GM12874 (cell line): ENCODE measurements around the gene AGBL4.

ENCODE experiments used
- TF ChIP-seq, protein P1 (sequence below): IDR thresholded peaks from 2 replicates; pipeline ENCODE4 v1.5.1; 2011; ENCODE audit warnings: low read depth, mild to moderate bottlenecking, control low read depth, low read length, moderate library complexity; ENCODE audit not compliant: insufficient read depth

The AGBL4 gene

DNA sequence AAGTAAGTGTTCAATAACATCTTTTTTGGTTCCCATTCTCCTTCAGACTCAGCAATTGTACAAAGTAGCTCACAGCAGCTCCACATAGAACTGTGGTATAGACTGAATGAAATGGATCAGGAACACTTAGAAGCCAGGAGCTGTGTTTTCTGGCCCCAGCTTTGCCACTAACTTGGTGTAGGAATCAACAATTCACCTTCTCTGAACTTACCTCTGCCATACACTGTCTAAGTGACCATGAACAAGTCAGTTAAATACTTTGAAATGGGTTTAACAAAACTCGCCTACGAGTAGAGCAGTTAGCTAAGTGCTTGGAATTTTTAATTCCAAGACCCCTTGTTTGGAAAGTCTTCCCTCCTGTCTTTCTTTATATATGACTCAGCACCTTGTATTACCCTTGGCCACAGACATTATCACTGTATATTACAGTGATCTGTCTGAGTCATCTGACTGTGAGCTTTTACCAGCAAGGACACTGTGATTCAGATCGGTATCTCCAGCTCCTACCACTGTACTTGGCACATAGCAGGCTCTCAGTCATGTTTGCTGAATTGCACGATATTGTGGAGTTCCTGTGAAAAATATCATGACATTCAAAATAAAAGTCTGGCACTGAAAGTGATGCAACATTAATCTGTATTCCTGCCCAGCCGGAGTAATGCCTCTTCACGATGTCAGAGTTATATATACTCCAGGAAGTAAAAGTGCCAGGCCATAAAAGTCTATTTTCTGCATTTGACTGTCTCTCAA lies 1145.4 kb downstream of the AGBL4 start:
- TF ChIP-seq, protein P1, sequence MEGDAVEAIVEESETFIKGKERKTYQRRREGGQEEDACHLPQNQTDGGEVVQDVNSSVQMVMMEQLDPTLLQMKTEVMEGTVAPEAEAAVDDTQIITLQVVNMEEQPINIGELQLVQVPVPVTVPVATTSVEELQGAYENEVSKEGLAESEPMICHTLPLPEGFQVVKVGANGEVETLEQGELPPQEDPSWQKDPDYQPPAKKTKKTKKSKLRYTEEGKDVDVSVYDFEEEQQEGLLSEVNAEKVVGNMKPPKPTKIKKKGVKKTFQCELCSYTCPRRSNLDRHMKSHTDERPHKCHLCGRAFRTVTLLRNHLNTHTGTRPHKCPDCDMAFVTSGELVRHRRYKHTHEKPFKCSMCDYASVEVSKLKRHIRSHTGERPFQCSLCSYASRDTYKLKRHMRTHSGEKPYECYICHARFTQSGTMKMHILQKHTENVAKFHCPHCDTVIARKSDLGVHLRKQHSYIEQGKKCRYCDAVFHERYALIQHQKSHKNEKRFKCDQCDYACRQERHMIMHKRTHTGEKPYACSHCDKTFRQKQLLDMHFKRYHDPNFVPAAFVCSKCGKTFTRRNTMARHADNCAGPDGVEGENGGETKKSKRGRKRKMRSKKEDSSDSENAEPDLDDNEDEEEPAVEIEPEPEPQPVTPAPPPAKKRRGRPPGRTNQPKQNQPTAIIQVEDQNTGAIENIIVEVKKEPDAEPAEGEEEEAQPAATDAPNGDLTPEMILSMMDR: no peak

- TF ChIP-seq, protein P1: no peak
Measured at GRCh38 chr1:48876330-48876785, 1147.4 kb downstream of the AGBL4 start.

DNA sequence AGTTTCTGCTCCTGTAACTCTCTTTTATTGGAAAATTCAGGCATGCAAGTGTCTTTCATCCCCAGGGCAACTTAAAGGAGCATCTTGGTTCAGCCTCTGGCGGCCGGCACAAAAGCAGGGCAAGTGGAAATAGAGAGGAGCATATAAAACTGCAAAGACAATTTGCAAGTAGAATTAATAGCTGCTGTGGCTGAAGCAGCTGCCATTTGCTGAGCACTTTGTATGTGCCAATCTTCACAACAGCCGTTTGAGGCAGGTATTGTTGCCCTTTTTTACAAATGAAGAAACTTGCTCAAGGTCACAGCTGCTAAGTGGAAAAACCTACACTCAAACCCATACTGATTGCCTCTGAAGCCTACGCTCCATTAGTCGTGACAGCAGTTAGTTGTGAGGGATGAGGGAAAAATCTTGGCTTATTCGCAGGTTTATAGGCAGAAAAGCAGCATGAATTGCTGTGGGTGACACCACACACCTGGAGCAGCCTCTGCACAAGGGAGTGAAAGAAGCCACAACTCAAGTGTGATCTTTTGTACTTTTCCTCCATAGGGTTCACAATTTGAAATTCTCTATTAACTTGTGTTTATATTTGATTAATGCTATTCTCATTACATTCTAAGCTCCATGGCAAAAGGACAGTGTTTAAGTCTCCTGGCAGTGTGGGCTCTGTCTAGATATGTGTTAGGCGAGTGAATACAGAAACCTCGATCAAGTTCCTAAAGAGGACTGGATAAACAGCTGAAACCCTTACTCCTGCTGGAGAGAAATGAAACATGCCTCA lies 1148.0 kb downstream of the AGBL4 start:
- TF ChIP-seq, protein P1: no peak

DNA sequence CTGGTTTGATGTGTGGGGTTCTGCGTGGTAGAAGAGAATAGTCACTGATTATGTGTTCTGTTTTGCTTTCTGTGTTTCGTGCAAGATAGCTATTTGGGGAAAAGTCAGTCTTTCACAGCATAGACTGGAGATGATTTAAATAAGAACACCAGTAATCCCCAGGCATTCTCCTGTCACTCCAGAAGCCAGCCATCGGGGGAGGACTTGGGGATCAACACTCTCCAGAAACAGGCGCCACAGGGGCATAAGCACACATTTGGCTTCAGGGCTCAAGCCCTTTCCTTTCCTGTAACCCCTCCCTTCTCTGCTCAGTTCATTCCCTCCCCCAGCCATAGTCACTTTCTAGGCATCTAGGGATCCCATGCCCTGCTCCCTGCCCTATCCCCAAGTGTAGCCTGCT lies 1149.8 kb downstream of the AGBL4 start:
- TF ChIP-seq, protein P1: no peak

DNA sequence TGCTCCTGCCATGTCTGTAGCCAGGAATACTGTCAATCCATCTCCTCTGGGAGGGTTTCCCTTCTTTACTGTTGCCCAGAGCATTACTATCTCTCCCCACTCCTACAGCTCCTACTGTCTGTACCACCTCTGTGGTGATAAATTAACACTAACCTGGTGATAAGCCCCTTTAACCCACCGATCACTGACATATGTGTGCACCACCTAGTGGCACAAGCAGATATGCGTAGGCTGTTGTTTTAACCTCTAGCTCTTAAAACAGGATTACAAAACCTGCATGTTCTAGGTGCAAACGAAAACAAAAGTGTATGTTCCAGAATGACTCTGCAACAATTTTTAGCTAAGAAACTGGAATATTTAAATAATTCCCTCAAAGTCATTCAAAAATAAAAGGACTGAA lies 1153.2 kb downstream of the AGBL4 start:
- TF ChIP-seq, protein P1: peak; percentile 54; the same call in 1 of the 2 replicates

- TF ChIP-seq, protein P1: no peak
Measured at GRCh38 chr1:48869116-48869893, 1154.4 kb downstream of the AGBL4 start.

DNA sequence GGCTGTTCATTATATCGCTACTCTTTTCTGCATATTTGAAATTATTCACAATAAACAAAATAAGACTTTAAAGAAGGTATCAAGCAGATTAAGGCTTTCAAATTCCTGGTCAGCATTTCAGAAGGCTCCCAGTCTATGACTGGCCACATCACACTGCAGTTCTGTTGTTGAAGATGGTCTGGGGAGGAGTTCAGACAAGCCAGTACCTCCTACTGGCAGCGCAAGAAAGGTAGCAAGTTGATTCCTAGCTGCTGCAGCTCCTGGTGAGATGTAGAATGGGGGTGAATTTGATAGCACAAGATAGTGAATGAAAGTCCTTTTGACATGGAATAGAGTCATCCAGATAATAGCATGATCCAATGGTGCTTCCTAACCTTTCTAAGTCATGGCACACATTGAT lies 1158.8 kb downstream of the AGBL4 start:
- TF ChIP-seq, protein P1: no peak
